ENCODE results near the gene LOXHD1. TPM values are rescaled to one million over a fixed set of nuclear protein-coding genes. Genes with fewer than 3 reads are reported as not detected.

LOXHD1 gene
- total RNA-seq, 3 donors from 2014 or later, result 0.59 to 1.6 (median 0.80) TPM

DNA sequence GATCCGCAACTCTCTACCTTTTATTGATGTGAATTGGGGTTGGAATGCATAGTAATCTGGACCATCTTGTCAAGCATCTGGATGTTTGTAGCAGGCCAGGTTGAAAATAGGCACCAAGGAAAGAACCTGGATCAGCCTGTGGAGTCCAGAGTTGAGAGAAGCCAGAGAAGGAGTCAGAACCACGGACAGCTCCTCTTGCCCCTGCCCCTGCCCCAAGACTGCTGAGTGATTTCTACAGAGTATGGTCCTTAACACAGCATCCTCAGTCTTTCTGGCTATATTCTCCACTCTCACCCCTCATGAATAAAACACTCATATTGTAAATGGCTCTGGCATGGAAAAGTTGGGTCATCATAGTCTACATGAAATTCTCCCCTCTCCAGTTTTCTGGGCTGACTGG is 154.6 kb downstream of the LOXHD1 start:
- Histone ChIP-seq H3K36me3 (no peaks in the 10 kb centered on the region), H3K27ac (no peak overlapping the region), H3K4me1 (no peaks in the 10 kb centered on the region), H3K4me3 (no peak overlapping the region), H3K9me3 (no peaks in the 10 kb centered on the region), H3K27me3 (no peaks in the 10 kb centered on the region)
- intact Hi-C loops (cut with DNase I; ENCODE audit: low total_unique reads), result no loop called here
- TF ChIP-seq POLR2AphosphoS5 (IDR thresholded peaks at IDR 0.05) (no peak), POLR2A (IDR thresholded peaks at IDR 0.05) (no peak)
- TF ChIP-seq, protein P1, sequence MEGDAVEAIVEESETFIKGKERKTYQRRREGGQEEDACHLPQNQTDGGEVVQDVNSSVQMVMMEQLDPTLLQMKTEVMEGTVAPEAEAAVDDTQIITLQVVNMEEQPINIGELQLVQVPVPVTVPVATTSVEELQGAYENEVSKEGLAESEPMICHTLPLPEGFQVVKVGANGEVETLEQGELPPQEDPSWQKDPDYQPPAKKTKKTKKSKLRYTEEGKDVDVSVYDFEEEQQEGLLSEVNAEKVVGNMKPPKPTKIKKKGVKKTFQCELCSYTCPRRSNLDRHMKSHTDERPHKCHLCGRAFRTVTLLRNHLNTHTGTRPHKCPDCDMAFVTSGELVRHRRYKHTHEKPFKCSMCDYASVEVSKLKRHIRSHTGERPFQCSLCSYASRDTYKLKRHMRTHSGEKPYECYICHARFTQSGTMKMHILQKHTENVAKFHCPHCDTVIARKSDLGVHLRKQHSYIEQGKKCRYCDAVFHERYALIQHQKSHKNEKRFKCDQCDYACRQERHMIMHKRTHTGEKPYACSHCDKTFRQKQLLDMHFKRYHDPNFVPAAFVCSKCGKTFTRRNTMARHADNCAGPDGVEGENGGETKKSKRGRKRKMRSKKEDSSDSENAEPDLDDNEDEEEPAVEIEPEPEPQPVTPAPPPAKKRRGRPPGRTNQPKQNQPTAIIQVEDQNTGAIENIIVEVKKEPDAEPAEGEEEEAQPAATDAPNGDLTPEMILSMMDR (IDR thresholded peaks at IDR 0.05), result no peak
- no peak for DNase-seq (ENCODE audit: low spot score in 2 of 2)

DNA sequence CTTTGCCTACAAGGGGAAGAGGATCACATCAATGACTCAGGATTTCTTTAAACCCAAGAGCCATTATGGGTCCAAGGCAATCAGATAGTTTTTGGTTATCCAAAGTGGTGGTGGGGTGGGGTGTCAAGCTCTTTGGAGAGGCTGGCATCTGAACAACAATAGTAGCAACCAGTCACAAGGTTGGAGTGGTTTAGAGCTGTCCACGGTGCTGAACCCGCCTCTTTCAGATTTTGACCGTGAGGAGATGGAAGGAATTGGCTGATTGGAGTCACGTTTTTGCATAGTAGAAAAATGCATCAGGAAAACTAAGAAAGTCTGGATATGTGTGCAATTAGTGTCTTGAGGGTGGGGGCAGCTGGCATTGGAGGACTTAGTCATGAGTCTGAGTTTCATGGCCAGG is 159.9 kb downstream of the LOXHD1 start:
- no peaks in the 10 kb centered on the region for H3K27me3 ChIP-seq
- TF ChIP-seq POLR2AphosphoS5 (IDR thresholded peaks at IDR 0.05), result no peak
- TF ChIP-seq, protein P1 (IDR thresholded peaks at IDR 0.05), result no peak
- no peak for TF ChIP-seq POLR2A (IDR thresholded peaks at IDR 0.05)
- H3K4me3 ChIP-seq, result no peak overlapping the region
- no peak for DNase-seq (ENCODE audit: low spot score in 2 of 2)
- no peaks in the 10 kb centered on the region for H3K36me3 ChIP-seq
- H3K4me1 ChIP-seq, result no peaks in the 10 kb centered on the region
- H3K9me3 ChIP-seq, result no peaks in the 10 kb centered on the region
- intact Hi-C loops (cut with DNase I; ENCODE audit: low total_unique reads), result no loop called here
- H3K27ac ChIP-seq, result no peak overlapping the region

DNA sequence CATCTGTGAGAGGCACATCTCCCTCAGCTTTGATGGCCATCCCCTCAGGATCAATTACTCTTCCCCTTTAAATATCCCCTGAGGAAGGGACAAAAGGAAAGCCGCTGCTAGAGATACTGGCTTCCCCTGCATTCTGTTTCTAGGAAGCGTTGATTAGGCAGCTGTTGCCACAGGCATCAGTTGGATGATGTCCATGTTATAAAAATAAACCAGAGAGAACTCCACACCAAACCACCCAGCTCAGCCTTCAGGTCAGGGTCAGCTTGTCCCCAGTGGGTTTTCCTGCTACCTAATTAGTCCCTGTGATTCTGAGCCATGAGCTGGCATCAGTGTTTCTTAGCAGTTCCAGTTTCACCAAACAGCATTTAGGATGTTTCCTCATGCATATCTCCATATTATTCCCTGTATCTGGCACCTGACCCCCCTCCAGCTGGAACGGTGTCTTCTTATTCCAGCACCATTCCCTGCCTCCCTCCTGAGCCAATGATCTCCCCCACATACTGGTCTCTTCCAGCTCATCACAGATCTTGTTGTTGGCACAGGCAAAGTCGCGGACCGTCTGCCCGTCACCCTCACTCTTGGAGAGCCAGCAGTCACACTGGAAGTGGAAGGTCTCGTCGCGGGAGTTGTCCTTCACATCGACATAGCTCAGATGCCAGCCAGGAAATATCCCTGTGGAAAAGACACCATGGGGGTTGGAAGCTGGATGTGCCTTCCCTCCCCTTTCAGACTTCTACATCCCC is 168.4 kb downstream of the LOXHD1 start:
- no peaks in the 10 kb centered on the region for H3K9me3 ChIP-seq
- no peak for TF ChIP-seq POLR2AphosphoS5 (IDR thresholded peaks at IDR 0.05)
- TF ChIP-seq, protein P1 (IDR thresholded peaks at IDR 0.05), result no peak
- no peak for TF ChIP-seq POLR2A (IDR thresholded peaks at IDR 0.05)
- no peaks in the 10 kb centered on the region for H3K36me3 ChIP-seq
- no peak for DNase-seq (ENCODE audit: low spot score in 2 of 2)
- H3K4me1 ChIP-seq, result no peaks in the 10 kb centered on the region
- no peak overlapping the region for H3K27ac ChIP-seq
- no peaks in the 10 kb centered on the region for H3K27me3 ChIP-seq
- no peak overlapping the region for H3K4me3 ChIP-seq
- intact Hi-C loops (cut with DNase I; ENCODE audit: low total_unique reads), result no loop called here

DNA sequence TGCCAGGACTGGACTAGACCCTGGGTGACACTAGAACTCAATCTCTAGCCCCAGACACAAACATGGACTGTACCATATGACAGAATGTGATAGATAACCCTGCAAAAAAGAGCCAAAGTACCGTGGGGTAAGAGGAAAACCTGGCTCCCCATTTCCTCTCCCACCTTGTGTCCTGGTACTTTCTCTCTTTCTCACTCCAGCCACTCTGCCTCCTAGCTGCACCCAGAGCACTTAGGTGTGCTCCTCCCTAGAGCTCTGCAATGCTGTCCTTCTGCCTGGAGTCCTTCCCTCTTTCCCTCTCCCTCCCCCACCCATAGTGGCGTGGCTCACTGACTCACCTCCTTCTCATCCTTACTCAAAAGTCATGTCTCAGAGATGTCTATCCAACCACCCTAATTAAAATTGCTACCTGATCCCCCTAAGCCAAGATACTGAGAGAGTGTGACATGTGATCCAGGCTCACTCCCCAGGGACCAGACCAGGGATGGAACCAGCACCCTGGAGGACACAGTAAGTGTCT is 171.3 kb downstream of the LOXHD1 start:
- Histone ChIP-seq H3K9me3 (peaks cover 0 to 5% of the 10 kb centered on the region in 2 donors), H3K36me3 (no peaks in the 10 kb centered on the region), H3K27ac (no peak overlapping the region), H3K4me3 (no peak overlapping the region), H3K27me3 (no peaks in the 10 kb centered on the region), H3K4me1 (no peaks in the 10 kb centered on the region)
- no peak for DNase-seq (ENCODE audit: low spot score in 2 of 2)
- intact Hi-C loops (cut with DNase I; ENCODE audit: low total_unique reads), result no loop called here
- TF ChIP-seq POLR2AphosphoS5 (IDR thresholded peaks at IDR 0.05) (no peak), POLR2A (IDR thresholded peaks at IDR 0.05) (no peak)
- TF ChIP-seq, protein P1 (IDR thresholded peaks at IDR 0.05), result no peak

DNA sequence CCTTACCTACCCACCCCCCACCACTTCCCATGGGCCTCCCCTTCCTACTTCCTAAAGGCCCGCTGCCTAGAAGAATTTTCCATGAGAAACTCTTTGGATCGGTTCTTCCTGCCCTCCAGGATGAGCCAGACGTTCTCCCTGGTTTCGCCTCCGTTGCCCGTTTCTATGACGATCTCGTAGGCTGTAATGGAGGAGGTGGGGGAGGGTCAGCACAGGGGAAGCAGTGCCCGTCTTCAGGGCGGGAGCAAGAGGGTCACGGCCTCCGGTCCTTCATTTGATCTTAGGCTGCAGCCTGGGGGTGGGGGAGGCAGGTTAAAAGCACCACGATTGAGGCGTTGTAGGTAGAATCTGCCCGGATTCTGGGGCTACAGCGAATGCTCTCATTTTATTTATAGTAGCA is 172.0 kb downstream of the LOXHD1 start:
- Histone ChIP-seq H3K27ac (no peak overlapping the region), H3K27me3 (no peaks in the 10 kb centered on the region), H3K4me3 (no peak overlapping the region), H3K9me3 (peaks cover 0 to 5% of the 10 kb centered on the region in 2 donors), H3K36me3 (no peaks in the 10 kb centered on the region), H3K4me1 (no peaks in the 10 kb centered on the region)
- intact Hi-C loops (cut with DNase I; ENCODE audit: low total_unique reads), result no loop called here
- TF ChIP-seq POLR2A (IDR thresholded peaks at IDR 0.05) (no peak), POLR2AphosphoS5 (IDR thresholded peaks at IDR 0.05) (no peak)
- no peak for DNase-seq (ENCODE audit: low spot score in 2 of 2)
